ENCODE results near the gene FKBP7. TPM values are rescaled to one million over a fixed set of nuclear protein-coding genes. Genes with fewer than 3 reads are reported as not detected.

The FKBP7 gene
- total and polyA plus RNA-seq, 2 of the 13 experiments (the other 11 are each of a cell fraction or from before 2014, with no cell fraction given) = 12.4 to 14.8 TPM

DNA sequence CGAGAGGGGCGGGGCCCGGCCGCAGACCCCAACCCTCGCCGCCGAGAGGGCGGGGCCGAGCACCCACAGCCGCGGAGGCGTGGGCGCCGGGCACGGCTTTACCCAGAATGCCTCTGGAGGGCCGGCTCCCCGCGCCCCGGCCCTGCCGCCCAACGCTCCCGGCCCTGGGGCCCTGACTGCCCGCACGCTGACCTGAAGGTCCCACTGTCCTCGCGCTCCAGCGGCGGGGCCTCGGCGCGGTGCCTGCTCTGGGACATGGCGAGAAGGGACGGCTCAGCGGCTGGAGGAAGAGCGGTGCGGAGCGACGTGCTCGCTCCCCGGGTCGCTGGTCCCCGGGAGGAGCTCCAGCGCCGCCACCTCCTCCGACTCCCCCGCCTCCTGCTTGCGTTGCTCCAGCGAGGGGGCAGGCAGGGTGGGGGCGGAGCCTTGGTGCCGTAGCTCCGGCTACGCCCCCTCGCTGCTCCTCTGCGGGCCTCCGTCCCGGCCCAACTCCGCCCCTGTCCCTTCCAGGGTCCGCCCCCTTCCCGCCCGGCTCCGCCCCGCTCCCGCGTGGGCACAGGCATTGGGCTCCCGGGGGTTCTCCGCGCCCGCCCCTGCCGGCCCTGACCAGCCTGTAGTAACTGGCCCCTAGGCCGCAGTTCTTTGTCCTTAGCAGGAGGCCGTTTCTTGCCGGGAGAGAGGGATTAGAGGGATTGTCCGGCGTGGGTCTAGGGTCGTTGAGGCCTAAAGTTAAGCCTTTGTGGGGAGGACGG is 27.4 kb downstream of the FKBP7 start, which contains the start of the genes PJVK and PRKRA (continued):
- TF ChIP-seq, protein P1, sequence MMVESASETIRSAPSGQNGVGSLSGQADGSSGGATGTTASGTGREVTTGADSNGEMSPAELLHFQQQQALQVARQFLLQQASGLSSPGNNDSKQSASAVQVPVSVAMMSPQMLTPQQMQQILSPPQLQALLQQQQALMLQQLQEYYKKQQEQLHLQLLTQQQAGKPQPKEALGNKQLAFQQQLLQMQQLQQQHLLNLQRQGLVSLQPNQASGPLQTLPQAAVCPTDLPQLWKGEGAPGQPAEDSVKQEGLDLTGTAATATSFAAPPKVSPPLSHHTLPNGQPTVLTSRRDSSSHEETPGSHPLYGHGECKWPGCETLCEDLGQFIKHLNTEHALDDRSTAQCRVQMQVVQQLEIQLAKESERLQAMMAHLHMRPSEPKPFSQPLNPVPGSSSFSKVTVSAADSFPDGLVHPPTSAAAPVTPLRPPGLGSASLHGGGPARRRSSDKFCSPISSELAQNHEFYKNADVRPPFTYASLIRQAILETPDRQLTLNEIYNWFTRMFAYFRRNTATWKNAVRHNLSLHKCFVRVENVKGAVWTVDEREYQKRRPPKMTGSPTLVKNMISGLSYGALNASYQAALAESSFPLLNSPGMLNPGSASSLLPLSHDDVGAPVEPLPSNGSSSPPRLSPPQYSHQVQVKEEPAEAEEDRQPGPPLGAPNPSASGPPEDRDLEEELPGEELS (CRISPR knock-in tag; IDR thresholded peaks at IDR 0.05) = 0 out of 2 replicates have a peak, but pooled peaks have one; percentile 43
- TF ChIP-seq ZNF234 (CRISPR knock-in tag; conservative IDR thresholded peaks at IDR 0.05) (0 out of 2 replicates have a peak, but pooled peaks have one; percentile 41), TBP (CRISPR knock-in tag; IDR thresholded peaks at IDR 0.05) (no peak), GTF3A (CRISPR knock-in tag; conservative IDR thresholded peaks at IDR 0.05) (peak; percentile 78), HOXA9 (CRISPR knock-in tag; IDR thresholded peaks at IDR 0.05; ENCODE audit: borderline replicate concordance) (no peak; the same call in 1 of the 2 replicates), ZNF850 (CRISPR knock-in tag; conservative IDR thresholded peaks at IDR 0.05) (no peak), KDM3A (CRISPR knock-in tag; IDR thresholded peaks at IDR 0.05; ENCODE audit: low read depth) (peak; percentile 65; the same call in 1 of the 2 replicates), ZNF138 (CRISPR knock-in tag; IDR thresholded peaks at IDR 0.05; ENCODE audit: low read depth) (peak; percentile 86), SP140L (CRISPR knock-in tag; IDR thresholded peaks at IDR 0.05; ENCODE audit: borderline replicate concordance) (no peak), ZNF577 (CRISPR knock-in tag; IDR thresholded peaks at IDR 0.05; ENCODE audit: borderline replicate concordance, low read depth) (peak; percentile 89; the same call in 1 of the 2 replicates), ZFP37 (CRISPR knock-in tag; IDR thresholded peaks at IDR 0.05; ENCODE audit: borderline replicate concordance) (peak; percentile 53), YEATS4 (CRISPR knock-in tag; IDR thresholded peaks at IDR 0.05; ENCODE audit: borderline replicate concordance) (peak; percentile 99)
